T-helper 2 cell (primary cell): Measurements from ENCODE around the gene ZNRF1.
"Not testable (repeated sequence)": the region's sequence is repeated elsewhere in the genome, so short reads cannot be mapped to it uniquely, and the experiment has no call there.

Source experiments
- DNase-seq, 5 experiments: peaks; one replicate each; pipeline versions ENCODE4 v3.0.0 to v3.0.0-alpha.2; 2012 to 2022

The ZNRF1 gene

DNA sequence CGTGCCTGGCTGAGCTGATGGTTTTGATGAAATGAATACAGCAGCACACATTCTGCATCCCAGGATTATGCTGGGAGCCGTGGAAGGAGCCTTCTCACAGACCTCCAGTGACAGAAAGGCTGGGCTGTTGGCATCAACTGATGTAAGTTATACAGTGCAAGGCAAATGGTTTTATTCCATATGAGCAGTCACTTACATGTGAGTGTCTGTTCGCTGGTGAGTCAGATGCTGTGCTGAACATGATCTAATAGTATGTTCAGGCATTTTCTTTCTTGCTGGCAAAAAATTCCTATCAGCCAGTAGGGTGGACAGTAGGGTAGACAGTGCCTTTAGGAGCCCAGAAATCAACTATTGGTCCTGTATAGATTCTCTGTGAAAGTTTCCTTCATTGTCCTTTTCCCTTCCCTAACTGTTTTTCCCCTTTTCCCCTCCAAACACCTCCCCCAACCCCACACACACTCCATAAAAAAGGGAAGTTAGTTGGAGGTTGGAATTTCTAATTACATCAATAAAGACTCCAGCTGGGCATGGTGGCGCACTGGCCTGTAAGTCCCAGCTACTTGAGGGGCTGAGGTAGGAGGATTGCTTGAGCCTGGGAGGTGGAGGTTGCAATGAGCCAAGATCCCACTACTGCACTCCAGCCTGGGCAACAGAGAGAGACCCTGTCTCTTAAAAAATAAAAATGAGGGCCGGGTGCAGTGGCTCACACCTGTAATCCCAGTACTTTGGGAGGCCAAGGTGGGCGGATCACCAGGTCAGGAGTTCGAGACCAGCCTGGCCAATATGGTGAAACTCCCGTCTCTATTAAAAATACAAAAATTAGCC is 81.6 kb downstream of the ZNRF1 start:
- no peak for DNase-seq

GRCh38 chr16:75081179-75081859 is 82.5 kb downstream of the ZNRF1 start:
- no peak for DNase-seq

DNA sequence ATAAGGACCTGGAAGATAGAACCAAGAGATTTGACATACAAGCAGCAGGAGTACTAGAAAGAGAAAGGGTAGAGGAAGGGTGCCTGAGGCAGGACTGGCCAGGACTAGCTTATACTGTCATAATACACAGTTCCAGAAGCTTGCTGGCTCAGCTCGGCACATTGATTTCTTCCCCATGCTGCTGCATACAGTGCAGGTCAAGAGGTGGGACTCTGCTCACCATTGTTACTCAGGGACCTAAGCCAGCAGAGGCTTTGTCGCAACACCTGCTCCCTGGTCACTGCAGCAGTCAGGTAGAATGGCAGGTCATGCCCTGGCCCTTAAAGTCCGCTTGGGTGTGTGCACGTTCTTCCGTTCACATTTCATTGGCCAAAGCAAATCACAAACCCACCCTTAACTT is 85.0 kb downstream of the ZNRF1 start:
- DNase-seq, result no peak

DNA sequence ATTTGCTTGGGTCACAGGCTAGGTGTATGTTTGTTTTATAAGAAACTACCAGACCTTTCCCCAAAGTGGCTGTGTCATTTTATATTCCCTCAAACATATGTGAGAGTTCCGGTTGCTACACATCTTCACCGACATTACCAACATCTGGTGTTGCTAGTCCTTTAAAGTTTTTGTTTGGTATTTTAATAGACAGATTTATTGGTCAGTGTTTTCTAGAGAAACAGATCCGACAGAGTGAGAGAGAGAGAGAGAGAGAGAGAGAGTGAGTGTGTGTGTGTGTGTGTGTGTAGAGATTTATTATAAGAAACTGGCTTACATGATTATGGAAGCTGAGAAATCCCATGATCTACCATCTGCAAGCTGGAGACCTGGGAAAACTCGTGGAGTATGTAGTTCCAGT is 86.7 kb downstream of the ZNRF1 start:
- no peak for DNase-seq

- no peak for DNase-seq
These were observed 87.5 kb downstream of the ZNRF1 start for GRCh38 chr16:75086281-75086680.

DNA sequence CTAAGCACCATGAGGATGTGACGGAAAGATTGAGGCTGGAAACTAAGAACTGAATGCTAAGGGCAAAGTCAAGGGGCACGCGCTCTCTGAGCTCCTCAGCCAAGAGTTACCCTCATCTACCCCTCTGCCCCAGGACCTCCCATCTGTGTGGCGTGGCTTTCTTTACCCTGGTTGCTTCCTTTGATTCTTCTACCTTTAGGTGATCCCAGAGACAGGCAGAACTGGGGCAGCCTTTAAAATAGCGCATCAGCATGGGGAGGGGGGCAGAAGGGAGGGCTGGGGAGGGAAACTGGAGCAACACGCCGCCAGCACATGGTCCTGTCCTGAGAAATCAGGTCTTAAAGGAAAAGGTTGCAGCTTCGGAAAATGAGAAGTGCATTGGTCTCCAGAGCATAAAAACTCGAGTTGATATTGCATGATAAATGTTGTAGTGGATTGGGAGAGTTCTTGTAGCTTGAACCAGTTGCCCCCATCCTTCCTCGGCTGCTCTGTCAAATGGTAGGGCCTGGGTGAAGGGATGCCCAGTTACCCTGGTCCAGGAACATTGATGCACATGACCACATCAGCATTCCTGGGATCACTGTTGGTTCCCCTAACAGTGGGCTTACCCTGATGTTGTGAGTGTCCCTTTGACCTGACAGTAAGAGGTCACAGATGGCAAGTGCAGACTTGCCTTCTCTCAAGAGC is 88.0 kb downstream of the ZNRF1 start:
- DNase-seq, result no peak

- DNase-seq, result no peak
These were observed 88.7 kb downstream of the ZNRF1 start for GRCh38 chr16:75087375-75087979.

GRCh38 chr16:75088216-75088615 is 89.4 kb downstream of the ZNRF1 start:
- no peak for DNase-seq

GRCh38 chr16:75088934-75089333 is 90.1 kb downstream of the ZNRF1 start:
- DNase-seq, result no peak

DNA sequence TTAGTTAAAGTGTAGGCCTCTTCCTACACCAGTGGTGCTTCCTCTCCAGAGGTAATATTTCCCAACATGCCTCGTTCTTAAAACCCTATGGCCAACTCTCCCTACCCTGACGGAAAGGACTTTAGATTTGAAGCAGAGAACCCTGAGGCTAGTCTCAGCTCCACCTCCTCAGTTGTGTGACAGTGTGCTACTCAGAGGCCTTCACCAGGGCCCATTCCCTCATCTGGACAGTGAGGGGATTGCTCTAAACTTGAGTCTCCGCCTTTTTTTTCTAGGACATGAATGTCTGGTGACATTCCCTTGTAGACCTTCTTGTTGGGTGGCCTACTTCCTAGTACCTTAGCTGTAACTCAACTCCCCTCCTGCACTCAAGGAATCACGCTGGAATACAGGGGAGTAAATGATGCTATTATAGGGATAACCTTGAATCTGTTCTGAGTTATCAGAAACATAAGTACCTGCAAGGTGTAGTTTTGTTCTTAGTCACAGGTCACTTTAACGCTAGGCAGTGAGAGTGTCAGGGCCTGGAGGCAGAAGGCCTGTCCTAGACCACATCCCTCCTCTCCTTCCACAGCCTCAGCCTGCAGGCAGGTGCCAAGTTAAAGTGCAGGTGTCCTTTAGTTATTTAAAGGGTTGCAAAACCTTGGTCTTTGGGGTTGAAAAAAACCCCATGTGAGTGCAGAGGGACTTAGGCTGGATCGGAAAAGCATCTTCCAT is 90.8 kb downstream of the ZNRF1 start:
- DNase-seq, result peak in 1 of 5 experiments; percentile 57

- not testable (repeated sequence) for DNase-seq
These were observed 92.1 kb downstream of the ZNRF1 start for GRCh38 chr16:75090899-75091298.

DNA sequence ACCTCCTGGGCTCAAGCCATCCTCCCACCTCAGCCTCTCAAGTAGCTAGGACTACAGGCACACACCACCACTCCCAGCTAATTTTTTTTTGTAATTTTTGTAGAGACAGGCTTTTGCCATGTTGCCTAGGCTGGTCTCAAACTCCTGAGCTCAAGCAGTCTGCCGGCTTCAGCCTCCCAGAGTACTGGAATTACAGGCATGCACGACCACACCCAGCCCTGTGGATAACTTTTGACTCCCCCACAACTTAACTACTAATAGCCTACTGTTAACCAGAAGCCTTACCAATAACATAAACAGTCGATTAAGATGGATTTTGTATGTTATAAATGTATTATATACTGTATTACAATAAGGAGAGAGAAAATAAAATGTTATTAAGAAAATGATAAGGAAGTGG is 92.8 kb downstream of the ZNRF1 start:
- DNase-seq, result not testable (repeated sequence)

DNA sequence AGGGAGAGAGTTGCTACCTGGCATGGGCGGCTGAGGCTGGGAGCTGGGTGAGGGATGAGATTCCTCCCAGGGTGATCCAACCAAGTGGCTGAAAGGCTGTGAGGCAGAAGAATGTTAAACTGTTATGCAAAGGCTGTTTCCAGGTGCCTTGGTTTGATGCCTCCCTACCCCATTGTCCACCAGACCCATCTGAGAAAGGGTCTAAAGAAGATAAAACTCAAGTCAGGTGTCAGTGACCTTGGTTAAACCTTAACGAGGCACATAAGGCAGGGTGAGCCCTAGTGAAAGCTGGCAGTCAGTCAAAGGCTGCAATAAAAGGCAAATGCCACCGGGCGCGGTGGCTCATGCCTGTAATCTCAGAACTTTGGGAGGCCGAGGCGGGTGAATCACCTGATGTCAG is 94.0 kb downstream of the ZNRF1 start:
- DNase-seq, result no peak

- no peak for DNase-seq
These were observed 95.0 kb downstream of the ZNRF1 start for GRCh38 chr16:75093598-75094540.

GRCh38 chr16:75095204-75095621 is 96.4 kb downstream of the ZNRF1 start:
- no peak for DNase-seq

DNA sequence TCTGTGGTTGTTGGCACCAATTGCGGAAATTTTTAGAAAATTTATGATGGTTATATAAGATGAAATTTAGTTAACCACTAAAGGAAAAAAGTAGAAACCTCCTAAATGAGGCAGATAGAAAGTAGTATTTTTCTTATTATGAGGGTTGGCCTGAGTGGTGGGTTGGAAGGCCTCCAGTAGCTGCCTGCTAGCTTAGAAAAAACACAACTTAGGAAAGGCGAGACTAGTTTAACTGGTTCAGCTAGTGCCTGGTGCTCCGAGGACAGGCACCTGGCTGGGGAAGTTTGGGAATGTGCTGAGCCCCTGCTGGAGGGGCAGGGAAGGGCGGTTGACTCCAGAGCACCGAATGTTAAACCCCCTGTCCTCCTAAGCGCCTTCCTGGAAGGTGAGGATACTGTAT is 97.8 kb downstream of the ZNRF1 start:
- DNase-seq, result no peak

DNA sequence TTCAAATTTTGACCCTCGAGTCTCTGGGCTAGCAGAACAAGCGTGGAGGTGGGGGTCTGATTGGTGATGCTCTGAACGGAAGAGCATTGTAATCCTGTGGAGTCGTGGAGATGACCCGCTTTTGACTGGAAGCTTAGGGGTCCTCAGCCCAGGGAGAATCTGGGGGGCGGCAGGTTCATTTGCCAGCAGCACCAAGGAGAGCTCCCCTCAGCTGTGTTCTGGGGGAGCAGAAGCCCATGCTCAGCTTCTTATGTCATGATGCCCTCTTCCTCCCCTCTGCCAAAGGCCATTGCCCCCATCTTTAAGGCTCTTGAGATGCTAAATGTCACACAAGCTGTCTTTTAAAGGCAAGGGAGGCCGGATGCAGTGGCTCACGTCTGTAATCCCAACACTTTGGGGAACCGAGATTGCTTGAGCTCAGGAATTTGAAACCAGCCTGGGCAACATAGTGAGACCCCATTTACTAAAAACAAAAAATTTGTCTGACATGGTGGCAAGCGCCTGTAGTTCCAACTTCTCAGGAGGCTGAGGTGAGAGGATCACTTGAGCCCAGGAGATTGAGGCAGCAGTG is 98.5 kb downstream of the ZNRF1 start:
- DNase-seq, result no peak

DNA sequence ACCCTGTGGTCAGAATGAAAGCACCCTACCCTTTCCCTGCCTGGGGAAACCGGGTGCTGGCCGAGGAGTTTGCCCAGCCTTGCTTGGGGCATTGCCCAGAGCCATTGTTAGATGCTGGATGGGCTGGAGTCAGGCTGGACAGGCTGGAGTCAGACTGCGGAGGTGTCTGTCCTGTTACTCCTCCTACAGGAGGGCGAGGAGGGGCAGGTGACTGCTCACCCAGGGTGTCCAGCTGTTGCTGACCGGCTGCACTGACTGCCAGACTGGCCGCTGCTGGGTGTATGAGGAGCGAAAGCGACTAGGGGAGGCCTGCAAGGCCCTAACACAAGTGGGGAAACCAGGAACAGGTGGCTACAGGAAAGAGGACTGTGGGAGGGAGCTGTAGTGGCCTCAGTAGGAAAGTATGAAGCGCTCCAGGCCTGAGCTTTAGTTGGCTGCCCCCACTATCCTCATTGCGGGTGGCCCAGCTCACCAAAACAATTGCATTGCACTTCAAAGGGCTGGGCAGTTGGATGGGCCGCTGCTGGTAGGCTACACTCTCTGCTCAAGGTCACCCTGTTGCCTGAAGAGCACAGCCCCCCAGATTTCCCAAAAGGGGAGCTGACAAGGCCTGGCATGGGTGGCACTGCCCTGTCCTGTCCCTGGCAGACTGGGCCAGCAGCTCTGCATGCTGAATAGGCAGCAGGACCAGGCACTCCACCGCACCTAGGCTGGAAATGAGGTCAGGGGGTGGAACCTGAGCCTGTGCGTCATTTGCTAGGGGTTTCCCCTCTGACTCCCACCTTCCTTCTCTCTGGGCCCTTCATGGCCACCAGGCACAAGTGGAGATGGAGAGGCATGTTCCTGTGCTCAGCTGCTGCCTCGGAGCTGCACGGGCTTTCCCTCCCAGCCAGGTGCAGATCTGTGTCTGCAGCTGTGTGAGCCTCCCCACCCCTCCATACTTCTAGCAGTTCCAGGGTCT is 99.4 kb downstream of the ZNRF1 start:
- peak; percentile 35 to 88 (median 70) for DNase-seq

DNA sequence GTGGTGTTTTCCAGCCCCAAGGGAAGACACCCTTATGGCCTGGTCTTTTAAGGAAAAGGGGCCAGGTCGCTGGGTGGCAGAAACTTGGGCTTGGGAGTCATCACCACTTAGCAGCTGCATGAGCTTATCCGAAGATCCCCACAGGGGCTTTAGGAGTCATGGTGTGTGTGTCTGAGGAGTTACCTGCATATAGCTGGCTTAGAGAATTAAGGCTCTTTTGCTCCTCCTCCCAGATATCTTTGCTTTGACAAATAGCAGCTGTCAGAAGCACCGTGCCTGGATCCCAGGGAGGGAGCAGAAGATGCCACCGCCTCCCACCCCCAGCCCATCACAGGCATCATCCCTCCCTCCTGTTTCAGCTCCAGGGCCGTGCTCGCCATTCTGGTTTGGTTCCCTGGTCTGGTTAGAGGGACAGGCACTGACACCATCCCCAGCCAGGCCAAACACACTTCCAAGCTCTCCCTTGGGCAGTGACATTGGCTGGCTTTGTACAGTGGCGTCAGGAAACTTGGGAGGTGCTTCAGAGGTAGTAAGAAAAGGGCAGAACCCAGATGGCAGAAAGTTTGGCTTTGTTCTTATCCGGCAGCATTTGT is 100.3 kb downstream of the ZNRF1 start:
- DNase-seq, result no peak
